Activated CD4-positive, alpha-beta T cell treated with anti-CD3 and anti-CD28 coated beads, Interleukin-2, Interleukin-6, amounts not matched to agents 100 ng/mL and 50 ng/mL, durations not matched to agents 16 hours and 8 hours (primary cell): Measurements from ENCODE around the gene PTPRG.

Experiments used
- DNase-seq: peaks from one replicate; pipeline ENCODE4 v3.0.0-alpha.2; 2020

Gene PTPRG

DNA sequence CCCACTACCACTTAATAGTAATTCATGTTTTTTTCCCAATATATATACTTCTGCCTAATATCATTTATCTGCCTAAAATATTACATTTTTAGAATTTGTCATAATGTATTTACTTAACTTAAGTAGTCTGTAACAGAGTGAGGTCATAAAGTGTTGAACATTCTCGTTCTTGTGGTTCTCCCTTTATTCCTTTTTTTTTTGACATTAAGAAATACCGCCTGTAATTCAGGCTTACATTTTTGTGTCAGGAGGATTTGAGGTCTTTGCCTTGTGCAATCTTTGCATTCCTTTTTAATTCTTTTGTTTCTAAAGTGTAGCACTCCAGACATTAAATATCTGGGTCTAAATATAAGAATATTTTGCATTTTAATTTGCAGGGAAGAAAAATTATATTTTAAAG lies 315.4 kb downstream of the PTPRG start:
- DNase-seq: no peak

DNA sequence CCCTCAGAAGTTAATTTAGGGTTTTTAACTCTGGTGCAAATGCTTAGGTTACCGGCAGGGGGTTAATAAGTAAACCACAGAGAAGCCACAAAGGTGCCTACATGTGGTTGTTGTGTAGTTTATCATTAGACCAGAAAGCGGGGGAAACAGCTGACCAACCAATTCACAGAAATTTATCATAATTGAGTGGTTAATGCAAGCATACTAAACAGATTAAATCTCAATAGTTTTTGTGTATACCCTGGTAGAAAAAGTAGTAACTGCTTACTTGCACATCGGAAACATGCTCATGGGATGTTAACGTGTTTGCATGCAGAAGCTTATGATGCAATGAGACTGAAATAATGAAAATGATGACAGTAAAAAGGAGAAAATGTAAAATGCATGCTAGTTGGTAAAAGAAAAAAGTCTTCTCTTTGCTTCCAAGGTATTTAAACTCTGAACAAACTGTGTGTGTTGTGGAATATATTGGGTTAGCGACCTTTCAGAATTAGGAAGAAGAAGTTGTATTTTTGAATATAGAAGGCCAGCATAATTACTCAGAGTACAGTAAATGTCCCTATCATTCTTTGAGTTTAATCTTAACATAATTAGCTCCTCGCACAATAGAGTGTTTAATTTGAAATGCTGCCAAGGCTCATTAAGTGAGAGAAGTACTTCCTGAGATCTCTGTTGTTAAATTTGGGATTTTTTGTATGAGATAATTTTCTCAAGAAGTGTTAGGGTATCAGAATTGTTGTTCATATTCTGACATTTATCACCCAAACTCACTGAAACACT lies 316.2 kb downstream of the PTPRG start:
- no peak for DNase-seq

DNA sequence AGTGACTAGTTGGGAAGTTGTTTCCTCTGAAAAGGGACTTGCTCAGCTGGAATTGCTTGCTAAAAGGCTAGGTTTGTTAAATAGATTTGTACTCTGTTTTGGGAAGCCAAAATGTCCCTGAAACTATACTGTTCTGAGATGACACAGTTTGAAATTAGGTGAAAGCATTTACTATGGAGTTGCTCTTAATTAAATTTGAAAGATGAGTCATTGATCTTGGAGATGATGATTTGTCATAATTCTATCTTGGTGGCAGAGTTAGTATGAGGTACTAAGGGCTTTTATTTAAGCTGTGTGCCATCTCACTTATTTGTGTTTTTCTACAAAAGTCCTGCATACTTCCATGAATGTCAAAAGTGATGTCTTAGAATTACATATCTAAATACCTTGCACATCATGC lies 320.9 kb downstream of the PTPRG start:
- no peak for DNase-seq

DNA sequence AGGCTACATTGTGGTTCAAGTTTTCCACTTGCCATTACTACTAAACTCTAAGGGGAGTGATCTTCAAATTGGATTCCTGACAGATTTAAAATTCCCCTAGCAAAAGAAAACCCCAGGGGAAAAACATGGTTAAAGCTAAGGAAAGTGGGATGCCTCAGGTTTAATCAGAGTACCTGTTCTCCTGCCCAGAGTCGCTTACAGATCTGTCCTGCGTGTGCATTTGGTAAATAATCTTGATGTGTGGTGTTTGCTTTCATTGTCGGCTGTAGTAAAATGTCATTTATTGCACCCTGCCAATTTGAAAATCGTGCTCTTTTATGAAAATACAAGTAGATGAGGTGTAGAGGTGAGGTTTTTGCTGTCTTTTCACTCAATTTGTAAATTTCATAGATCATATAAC lies 323.4 kb downstream of the PTPRG start:
- DNase-seq: no peak

DNA sequence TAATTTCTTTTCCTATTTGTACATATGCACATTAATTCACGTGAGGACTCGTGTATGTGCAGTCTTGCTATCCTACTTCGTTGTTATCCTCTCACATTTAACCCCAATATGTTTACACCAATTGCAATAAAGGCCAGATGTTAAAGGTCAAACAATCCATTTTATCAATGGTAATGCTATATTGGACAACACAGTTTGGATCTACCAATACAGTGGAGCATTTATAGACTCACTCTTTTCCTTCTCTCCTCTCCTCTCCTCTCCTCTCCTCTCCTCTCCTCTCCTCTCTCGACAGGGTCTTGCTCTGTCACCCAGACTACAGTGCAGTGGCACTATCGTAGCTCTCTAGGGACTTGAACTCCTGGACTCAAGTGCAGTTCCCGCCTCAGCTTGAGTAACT lies 324.0 kb downstream of the PTPRG start:
- DNase-seq: no peak

DNA sequence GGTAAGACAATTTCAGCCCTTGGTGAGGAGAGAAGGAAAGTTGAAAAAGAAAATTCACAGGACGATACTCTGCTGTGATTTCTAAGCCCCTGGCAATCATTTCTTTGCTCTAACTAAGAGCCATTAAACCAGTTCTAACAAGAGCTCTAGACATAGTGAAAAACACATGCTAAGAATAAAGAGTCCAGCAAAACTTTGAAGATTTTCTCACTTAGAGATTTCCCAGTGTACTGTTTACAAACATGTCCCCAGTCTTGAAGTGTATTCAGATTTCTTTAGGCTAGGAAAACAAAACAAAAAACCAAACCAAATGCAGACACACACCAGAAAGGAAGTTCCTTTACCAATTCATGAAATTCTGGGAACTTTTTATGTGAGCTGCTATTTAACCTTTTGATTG lies 325.8 kb downstream of the PTPRG start:
- DNase-seq: no peak

DNA sequence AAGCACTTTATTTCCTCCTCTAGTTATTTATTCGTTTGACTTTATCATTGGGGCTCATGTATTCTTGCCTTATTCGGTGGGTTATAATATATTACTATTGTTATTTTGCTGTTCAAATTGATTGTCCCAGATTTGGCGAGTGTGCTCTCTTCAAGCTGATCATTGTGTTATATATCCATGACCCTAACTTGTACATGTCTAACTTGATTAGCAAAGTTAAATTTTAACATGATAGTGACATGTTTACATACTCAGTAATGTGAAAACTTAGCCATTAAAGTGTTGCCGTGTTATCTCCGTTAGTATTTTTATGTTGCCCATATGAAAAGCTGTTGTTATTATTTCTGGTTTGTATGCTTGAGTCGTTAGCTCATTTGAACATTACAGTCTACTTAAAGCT lies 327.9 kb downstream of the PTPRG start:
- no peak for DNase-seq

DNA sequence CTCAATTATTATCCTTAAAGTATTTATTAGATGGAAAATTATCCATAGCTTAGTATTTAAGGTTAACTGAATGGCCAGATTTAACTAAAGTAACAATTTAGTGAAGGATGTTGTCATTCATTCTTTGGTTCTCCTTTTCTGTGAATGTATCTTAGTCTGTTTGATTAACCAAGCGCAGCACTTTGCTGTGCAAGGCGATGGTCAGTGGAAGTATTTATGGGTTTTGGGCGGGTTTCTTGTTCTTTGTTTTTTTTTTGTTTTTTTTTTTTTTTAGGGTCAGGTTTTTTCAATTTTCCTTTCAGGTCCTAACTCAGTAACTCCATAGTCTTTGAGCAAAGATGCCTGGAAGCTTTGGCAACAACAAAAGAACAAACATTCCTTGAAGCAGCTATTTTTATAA lies 328.8 kb downstream of the PTPRG start:
- DNase-seq: no peak

DNA sequence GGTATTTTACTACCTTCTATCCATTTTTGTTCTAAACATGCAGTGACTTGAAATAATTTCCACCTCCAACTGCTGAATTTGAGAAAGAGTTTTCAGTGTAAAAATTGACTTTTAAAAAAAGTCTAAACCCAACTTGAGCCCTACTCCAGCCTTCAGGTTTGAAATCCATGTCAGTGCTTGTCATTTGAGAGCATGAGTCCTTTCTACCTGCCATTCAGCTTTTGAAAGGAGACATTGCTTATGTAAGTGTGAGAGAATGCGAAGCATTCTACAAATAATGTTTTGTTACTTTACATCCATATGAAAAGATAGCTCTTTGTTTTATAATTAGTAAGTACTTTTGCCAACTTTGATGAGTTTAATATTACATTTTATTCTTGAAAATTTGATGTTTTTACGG lies 329.2 kb downstream of the PTPRG start:
- no peak for DNase-seq

DNA sequence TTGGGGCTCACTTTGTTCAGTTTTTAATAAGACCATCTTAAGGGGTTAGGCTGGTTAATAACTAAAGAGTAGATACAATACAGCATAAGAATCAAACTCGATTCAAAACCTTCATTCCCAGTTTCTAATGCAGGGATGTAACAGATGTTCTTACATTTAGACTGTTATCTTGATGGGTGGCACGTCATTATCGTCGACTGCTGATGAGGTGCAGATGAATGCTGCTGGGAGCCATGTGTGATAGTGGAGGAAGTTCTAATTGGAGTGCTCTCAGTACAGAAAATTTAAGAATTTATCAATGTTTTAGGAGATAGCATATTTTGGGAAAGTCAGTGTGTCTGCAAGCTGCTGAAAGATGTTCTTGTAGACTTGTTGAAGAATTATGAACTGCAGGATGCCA lies 331.5 kb downstream of the PTPRG start:
- DNase-seq: no peak

DNA sequence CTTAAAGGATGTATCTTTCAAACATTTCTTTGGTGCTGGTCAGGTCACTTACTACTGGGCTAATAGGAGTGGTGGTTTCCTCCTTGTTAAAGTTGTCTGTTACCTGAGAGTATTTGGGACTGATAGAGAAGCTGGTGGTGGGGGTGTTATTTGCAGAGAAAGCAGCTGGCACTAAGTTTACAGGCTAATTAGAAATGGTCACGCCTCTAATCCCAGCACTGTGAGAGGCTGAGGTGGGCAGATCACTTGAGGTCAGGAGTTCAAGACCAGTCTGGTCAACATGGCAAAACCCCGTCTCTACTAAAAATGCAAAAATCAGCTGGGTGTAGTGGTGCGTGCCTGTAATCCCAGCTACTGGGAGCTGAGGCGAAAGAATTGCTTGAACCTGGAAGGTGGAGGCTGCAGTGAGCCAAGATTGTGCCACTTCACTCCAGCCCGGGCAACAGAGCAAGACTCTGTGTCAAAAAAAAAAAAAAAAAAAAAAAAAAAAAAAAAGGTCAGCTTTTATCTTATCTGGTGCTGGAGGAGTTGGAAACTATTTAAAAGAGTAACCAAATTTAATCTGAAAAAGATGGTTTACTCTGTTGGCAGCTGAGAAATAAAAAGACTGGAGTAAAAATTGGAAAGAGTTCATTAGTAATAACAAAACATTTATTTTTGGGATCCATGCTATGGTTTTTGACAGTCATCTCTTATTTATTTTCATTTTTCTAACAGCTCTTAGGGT lies 332.6 kb downstream of the PTPRG start:
- no peak for DNase-seq

DNA sequence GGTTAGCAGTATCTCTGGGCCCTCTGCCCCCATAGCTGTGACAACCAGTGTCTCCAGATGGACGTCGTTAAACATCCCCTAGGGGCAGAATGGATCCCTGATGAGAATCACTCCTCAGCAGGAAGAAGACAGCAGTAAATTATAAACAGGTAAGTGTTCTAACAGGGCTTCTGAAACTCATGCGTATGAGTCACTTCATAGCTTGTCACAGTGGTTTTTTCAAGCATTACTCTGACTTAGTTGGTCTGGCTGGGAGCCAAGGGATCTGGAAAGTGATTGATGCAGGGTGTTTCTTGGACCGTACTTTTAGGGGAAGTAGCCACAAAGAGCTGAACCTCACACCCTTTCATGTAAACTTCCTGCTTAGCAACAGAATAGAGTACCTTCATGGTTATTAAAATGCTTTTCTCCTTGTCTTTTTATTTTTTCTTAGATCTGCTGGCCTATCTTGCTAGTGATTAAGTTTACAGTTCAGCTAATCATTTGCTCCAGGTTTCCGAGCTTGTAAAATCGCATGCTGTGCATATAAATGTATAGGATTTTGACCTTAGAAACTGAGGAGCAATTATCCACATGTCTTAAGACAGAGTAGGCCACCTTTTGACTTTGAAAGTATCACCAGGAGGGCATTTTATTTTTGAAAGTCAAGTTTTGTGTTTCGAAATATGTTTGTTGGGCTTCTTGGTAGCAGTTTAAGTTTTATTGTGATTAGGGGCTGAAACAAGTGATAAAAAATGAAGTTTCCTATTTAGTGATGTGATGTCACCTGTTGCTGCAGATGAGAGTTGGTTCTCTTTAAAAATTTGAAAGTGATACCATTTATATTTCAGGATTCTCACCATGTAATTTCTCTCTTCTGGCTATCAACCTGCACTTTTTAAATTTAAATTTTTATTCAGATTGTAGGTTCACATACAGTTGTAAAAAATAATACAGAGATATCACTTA lies 333.9 kb downstream of the PTPRG start:
- peak; percentile 60 for DNase-seq

DNA sequence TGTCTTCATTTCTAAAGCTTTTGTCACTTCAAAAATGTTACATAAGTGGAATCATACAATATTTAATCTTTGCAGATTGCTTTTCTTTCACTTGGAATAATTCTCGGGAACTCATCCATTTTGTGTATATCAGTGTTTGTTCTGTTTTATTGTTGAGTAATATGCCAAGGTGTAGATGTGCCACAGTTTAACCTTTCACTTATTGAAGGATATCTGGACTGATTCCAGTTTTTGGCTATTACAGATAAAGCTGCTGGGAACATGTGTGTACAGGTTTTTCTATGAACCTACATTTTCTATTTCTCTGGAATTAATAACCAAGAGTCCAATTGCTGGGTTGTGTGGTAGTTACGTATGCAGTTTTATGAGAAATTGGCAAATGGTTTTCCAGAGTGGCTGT lies 334.9 kb downstream of the PTPRG start:
- no peak for DNase-seq

DNA sequence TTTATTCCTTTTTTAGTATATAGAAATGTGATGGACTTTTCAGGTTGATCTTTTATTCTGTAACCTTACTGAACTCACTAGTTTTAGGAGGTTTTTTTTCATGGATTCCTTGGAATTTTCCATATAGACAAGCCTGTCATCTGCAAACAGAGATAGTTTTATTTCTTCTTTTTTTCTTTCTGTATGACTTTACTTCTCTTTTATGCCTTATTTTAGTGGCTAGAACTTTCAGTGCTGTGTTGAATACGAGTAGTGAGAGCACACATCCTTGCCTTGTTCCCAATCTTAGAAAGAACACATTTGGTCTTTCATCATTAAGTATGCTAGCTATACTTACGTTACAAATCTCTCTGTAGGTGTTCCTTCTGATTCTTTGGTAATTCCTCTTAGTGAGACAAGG lies 336.5 kb downstream of the PTPRG start:
- no peak for DNase-seq

DNA sequence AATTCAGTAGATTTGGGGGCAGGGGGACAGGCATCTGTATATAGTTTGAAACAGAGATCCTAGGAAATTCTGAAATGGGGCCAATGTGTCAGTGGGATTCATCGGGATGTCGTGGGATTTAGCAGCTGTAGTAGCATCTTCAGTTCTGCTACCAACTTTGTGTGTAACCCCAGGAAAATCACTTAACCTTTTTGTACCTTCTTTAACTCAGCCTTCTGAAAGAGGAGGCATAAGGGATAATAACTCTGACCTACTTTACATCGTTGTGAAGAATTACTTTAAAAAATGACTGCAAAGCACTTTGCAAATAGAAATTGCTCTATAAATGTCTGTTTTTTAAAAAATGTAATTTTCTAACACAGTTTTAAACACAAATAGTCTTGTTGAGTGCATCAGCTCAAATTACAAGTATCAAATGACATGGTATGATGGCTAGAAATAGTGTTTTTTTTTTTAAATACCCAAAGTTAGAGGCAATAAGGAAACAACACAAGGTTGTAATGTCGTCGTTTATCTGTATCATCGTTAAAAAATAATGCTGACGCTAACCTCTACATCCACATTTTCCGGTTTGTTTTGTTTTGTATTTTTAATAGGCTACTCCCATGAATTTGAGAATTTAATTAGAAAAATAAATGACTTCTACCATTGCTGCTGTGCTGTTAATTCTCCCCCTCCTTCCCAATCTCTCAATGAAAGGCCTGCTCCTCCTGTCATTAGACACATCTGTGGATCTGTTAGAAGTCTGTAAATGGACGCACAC lies 338.5 kb downstream of the PTPRG start:
- no peak for DNase-seq

DNA sequence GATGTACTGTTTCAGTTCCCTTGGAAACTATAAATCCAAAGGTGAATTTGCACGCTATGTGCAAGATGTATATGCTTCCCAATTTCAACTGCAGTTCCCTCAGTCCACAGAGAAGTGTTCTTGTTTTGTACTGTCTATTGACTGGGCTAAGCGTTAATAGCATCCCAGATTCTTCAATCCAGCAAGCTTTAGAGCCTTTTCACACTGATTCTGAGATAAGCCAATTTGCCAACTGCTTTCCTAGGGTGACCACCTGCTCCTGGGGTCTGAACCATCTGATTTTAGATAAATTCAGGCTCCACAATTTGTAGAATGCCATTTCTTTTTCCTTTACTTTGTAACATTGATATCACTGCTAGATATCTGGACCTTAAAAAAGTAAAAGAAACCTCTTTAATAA lies 340.1 kb downstream of the PTPRG start:
- DNase-seq: no peak

DNA sequence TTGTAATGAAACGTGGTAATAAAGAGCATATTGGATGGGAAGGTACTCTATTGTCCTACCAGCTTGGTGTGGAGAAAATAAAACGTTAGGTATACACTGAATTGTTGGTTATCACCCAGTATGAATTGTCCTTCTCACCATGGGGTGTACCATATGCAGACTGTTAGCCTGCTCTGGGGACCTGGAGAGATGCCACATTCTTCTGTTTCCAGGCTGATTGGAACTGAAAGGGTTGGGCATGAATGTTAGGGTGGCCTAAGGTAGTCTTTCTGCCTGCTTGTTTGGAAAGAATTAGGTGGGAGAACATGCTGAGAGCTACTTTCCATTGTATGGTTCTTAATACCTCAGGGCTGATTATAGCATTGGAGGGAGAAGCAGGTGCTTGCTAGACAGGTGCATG lies 340.6 kb downstream of the PTPRG start:
- no peak for DNase-seq

DNA sequence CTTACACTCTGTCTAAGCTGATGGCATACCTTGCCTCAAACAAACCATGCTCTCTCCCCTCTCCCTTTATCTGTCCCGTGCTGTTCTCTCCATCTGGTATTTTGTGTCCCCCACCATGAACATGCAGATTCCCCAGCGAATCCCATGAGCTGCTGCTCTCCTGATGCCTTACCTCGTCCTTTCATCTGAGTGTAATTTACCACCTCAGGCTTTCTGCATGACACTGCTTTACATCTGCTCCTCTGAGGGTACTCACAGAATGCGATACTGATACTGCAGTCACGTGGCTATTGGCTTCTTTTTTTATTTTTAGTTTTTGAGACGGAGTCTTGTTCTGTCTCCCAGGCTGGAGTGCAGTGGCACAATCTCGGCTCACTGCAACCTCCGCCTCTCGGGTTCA lies 341.7 kb downstream of the PTPRG start:
- no peak for DNase-seq

DNA sequence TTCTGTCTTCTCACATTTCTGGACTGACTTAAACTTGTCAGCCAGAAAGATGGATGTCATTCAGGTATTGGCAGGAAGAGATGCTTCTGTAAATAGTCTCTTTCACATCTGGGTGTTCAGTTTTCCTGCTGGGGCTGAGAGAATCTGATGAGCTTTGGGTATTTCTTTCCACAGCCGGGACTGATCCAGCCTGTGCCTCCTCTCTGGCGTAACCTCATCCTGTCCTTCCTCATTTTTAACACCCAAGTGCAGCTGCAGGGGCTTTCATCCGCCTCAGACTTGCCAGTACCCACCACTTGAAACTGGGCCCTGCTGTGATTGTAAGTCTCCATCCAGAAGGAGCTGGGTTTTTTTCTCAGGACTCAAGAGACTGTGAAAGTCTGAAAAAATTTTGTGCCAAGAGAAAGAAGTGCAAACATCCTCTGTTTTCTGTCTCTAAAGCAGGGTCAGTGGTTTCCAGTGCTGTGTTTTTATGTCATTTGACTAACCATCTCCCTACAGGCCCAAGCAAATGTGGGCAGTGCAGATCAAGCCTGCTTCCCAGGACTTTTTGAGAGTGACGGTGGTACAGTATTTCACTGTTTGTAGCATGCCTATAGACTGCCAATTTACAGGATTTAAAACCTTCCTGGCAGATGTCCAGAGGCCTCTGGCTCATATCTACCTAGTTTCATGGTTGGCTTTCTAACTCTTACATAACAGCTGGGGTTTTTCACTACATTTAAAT lies 342.7 kb downstream of the PTPRG start:
- DNase-seq: no peak

DNA sequence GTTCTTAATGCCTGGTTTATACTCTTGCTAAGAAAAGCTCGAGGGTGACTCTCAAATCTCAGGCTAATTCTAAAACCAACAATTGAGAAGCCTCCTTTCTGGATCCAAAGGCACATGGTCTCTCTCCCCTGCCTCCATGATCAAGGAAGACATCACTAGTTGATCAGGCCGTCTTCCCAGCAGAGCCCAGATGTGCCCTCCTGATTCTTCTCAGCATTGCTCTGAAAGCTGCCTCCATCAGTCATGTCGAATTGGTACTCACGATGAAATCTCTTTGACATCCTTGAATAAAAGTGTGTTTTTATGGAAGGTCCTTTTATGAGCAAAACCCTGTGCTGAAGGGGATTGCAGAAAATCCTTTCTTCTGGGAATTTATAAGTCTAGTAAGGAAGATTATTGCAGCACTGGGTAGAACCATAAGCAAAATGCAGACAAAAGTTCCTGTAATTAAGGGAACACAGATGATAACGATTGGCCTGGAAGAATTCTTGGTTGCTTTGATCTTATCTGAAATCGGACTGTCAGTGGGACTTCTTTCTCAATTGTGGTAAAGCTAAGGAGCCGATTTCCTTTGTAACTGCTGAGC lies 345.9 kb downstream of the PTPRG start:
- DNase-seq: no peak

DNA sequence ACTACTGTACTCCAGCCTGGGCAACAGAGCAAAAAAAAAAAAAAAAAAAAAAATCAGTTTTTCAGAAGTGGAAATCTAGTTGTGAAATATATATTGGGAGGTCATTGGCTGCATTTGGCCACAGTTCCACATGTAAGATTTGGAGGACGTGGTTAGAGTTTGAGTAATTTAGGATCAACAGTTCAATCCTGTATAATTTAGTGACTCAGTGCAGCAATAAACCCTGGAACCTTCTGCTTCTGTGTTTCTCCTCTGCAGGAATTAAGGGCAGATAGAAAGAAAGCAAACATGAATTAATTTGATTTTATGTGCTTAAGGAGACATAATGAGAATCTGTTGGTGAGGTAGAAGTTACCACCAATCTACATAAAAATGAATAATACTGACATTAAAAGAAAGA lies 347.0 kb downstream of the PTPRG start:
- DNase-seq: no peak

DNA sequence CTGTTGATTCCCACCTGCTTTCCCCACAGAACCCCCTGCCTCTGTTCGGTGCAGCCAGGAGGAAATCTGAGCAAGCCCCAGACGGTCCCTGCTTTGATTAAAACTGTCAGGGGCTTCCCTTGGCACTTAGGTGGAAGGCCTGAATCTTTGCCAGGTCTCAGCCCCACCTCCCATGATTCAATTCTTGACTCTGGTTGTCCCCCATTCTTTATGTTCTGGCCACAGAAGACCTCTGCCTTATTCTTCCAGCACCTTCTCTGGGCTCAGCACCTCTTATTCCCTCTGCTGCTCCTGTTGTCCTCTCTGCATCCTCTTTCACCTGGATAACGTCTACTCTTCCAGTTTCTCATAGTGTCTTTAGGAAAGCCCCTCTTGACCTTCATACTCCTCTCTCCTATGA lies 349.4 kb downstream of the PTPRG start:
- DNase-seq: no peak
